Endothelial cell of hepatic sinusoid (primary cell): Measurements from ENCODE around the gene SMCO4.
"Not testable (repeated sequence)": the region's sequence is repeated elsewhere in the genome, so short reads cannot be mapped to it uniquely, and the experiment has no call there.

Experiments used
- in situ Hi-C: cut with HindIII; loops from 2 replicates; pipeline ENCODE4 v1.10.0; 2017; ENCODE audit warnings: low sequenced_read_pairs

The SMCO4 gene

DNA sequence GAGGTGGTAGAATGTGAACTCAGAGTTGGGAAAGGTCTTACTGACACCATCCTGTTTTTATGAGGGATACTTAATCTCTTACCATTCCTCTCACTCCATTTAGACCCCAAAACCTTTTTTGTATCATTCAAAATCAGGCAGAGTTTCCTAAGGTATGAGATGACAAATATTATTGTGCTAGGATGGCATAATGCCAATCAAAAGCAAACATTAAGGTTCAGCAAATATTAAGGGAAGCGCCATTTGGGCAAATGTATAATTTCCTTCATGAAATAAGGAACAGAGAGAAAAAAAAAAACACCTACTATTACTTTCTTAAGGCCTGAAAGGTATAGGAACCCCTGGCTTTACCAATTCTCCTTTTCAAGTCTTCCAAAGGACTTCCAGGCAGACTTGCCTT lies 62.4 kb downstream of the SMCO4 start:
- in situ Hi-C loops, result no loop called here

DNA sequence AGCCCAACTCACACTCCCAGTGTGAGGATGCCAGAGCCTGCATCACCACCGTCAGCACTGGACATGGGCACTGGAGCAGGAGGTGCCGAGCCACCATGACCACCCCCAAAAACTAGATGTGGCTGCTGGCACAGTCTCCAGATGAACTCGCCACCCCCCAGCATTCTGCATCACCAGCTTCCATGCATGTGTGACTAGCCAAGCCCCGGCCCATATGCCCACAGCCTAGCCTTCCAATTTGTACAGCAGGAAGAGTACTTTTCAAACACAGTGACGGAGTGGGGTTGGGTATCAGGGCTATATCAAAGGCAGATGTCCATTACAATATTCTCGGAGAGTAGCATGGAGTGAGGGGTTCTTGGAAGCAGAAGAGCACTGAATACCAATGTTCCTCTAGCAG lies 62.9 kb downstream of the SMCO4 start:
- in situ Hi-C loops, result no loop called here

DNA sequence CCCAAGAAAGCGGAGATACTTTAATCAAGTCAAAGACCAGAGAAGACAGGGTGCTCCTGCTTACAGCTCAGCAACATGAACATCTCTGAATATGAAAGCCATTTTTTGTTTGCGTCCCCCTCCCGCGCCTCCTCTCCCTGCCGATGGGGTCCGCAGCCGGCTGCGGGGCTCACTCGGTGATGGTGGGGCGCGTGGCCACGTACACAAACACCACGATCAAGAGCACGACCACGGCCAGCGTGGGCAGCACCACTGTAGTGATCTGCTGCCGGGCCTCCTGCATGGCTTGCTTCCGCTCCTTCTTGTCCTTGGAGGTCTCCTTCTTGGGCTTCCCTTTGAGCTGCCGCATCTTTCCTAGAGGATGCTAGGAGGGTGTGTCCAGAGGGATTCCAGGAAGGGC lies 64.3 kb downstream of the SMCO4 start:
- in situ Hi-C loops, result no loop called here

DNA sequence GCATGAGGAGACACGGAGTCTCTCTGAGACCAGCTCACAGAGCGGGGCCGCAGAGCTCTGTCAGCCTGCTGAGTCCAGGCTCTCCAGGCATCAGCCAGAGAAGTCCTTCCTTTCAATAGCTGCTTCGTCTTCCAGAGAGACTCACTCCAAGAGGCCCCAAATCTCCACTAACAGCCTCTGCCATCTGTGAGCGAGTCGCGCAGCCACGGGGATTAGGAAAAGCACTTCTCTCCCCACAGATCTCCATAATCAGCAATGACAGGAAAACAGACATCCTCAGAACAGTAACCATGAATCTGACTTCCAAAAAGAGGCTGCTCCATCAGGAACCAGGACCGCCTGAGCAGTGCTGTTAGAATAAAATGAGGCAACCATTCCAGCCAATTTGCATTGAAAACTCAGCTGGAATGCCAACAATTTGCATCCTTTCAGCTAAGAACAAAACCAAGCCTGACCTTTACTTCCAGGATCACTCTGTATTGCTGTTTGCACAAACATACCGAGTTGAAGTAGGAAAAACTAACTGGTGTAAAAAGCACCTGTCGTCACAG lies 65.4 kb downstream of the SMCO4 start:
- in situ Hi-C loops, result no loop called here

DNA sequence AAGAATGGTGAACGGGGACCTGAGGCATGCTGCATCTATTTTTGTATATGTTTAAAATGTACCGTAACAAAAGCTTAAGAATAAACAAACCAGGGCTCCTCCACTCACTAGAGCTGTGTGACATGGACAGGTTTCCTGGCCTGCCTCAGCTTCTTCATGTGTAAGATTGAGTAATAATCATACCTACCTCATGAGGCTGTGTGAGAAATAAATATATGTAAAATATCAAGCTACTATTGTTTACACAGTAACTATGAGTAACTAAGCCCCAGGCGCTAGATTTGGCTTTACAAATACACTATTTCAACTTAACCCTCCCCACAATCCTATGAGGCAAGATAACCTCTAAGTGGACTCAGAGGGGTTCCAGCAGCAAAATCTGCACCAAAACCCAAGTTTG lies 66.4 kb downstream of the SMCO4 start:
- in situ Hi-C loops, result no loop called here

DNA sequence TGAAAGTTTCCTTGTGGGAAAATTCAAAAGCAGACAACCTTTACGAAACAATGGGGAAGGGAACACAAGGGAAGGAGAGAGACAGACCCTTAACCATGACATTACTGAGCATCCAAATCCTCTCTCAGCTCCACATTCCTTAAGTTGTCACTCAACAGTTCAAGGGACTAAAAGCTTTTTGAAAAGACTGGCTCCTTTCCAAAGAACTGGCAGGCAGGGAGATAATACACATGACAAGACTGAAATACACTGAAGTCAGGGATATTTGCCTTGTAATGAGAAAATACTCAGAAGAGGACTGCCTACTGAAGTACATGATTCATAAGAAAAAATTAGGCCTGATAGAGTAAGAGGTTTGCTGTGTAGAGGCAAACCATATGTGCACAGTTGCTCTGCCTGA lies 69.1 kb downstream of the SMCO4 start:
- in situ Hi-C loops, result no loop called here

DNA sequence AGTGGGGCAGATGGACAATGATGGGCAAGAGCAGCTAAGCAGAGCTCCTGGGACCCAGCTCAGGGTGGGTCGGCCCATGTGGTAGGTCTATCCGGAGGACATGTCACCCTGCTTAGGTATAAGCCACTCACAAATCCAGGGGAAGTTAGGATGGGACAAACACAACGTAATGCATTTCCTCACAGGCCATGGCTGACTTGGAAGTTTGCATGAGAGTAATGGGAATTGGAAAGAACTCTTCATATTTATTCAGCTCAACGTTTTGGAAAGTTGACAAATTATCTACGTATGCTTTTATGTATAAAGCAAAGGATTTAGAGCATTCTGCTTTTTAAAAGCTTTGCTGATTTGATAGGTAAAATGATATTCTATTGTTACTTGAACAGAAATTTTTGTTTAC lies 74.9 kb downstream of the SMCO4 start:
- in situ Hi-C loops, result no loop called here

DNA sequence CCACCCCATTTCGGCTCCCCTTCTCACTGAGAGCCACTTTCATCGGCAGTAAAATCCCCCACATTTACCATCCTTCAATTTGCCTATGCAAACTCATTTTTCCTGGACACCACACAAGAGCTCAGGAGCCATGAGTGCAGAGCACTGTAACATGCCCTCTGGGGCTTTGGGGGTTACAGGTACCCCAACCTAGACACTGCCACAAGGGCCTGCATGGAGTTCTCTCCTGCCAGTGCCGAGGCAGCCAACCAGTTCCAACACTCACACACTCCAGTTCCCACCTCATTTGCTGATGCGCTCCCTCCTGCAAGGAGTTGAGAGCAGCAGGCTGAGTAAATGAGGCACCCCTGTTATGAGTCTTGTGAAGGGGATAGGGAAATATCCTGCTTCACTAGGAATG lies 76.1 kb downstream of the SMCO4 start:
- in situ Hi-C loops, result no loop called here

DNA sequence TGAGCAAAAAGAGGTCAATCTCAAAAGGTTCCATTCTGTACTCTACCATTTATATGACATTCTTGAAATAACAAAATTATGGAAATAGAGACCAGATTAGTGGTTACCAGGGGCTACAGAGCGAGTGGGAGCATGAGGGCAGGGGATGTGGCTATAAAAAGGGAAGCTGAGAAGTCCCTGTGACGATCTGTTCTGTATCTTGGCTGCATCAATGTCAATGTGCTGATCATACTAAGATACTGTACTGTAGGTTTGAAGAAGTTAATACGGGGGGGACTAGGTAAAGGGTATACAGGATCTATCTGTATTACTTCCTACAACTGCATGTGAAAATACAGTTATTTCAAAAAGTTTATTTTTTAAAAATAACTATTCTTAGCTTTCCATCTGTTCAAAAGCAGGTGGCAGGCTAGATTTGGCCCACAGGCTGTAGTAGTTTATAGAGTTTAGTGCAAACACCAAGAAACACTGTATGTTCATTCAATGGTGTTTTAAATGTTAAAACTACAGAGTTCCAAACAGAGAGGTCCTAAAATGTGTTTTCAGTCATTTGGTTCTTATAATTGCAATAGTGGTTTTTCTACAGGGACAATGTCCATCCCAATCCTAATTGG lies 78.2 kb downstream of the SMCO4 start:
- in situ Hi-C loops, result no loop called here

DNA sequence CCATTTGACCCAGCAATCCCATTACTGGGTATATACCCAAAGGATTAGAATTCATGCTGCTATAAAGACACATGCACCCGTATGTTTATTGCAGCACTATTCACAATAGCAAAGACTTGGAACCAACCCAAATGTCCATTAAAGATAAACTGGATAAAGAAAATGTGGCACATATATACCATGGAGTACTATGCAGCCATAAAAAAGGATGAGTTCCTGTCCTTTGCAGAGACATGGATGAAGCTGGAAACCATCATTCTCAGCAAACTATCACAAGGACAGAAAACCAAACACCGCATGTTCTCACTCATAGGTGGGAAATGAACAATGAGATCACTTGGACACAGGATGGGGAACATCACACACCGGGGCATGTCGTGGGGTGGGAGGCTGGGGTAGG lies 79.5 kb downstream of the SMCO4 start:
- in situ Hi-C loops, result not testable (repeated sequence)

DNA sequence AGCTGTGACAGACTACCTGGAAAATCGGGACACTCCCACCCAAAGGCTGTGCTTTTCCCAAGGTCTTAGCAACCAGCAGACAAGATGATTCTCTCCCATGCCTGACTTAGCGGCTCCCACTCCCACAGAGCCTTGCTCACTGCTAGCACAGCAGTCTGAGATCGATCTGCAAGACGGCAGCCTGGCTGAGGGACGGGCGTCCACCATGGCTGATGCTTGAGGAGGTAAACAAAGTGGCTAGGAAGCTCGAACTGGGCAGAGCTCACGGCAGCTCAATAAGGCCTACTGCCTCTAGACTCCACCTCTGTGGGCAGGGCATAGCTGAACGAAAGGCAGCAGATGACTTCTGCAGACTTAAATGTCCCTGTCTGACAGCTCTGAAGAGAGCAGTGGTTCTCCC lies 84.9 kb downstream of the SMCO4 start:
- in situ Hi-C loops, result no loop called here

DNA sequence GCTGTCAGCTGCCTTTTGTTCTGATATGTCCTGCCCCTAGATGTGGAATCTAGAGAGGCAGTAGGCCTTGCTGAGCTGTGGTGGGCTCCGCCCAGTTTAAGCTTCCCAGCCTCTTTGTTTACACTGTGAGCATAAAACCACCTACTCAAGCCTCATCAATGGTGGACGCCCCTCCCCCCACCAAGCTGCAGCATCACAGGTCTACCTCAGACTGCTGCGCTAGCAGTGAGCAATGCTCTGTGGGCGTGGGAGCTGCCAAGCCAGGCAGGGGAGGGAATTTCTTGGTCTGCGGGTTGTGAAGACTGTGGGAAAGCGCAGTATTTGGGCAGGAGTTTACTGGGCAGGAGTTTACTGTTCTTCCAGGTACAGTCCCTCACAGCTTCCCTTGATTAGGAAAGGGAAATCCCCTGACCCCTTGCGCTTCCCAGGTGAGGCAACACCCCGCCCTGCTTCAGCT lies 98.5 kb downstream of the SMCO4 start:
- in situ Hi-C loops, result no loop called here

DNA sequence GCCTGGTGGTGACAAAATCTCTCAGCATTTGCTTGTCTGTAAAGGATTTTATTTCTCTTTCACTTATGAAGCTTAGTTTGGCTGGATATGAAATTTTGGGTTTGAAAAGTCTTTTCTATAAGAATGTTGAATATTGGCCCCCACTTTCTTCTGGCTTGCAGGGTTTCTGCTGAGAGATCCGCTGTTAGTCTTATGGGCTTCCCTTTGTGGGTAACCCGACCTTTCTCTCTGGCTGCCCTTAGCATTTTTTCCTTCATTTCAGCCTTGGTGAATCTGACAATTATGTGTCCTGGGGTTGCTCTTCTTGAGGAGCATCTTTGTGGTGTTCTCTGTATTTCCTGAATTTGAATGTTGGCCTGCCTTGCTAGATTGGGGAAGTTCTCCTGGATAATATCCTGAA lies 100.0 kb downstream of the SMCO4 start:
- in situ Hi-C loops, result not testable (repeated sequence)

DNA sequence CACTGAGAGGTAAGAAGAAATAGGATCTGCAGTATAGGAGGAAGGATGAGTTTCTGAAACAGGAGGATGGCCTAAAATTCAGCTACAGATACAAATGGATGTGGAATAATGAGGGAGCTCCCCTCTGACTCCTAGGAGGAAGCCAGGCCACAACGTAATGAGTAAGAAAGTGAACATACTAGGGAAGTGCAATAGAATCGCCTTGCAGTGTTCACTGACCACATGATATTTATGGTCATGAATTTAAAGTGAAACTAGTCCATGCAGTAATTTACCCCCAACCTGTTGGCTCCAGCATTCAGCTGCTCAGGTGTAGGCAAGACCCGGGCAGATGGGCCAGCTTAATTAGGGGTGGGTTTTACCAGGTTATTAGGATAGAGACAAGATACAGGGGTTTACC lies 110.9 kb downstream of the SMCO4 start:
- in situ Hi-C loops, result no loop called here
